Measurements from ENCODE around the gene MAST4.
A peak's percentile ranks its signal among the peaks of the same experiment; 100 is the strongest.

MAST4 gene

GRCh38 chr5:67093279-67093678, 497.1 kb downstream of the MAST4 start:
- TF ChIP-seq CTCF (IDR thresholded peaks at IDR 0.05; ENCODE audit: low read depth, low read length): no peak

GRCh38 chr5:67094476-67095300, 498.5 kb downstream of the MAST4 start:
- no peak overlapping the region for H3K4me3 ChIP-seq (ENCODE audit: low read depth, low read length)
- TF ChIP-seq CTCF (IDR thresholded peaks at IDR 0.05; ENCODE audit: low read depth, low read length): no peak

More at GRCh38 chr5:67093279-67093678, 497.1 kb downstream of the MAST4 start:
- no peak overlapping the region for H3K4me3 ChIP-seq (ENCODE audit: low read depth, low read length)

- TF ChIP-seq CTCF (IDR thresholded peaks at IDR 0.05; ENCODE audit: low read depth, low read length): no peak
- H3K4me3 ChIP-seq (ENCODE audit: low read depth, low read length): peak overlapping the region; percentile 6; the same call in 1 of the 2 replicates
These were observed 499.4 kb downstream of the MAST4 start for GRCh38 chr5:67095346-67096171.

- H3K4me3 ChIP-seq (ENCODE audit: low read depth, low read length): no peak overlapping the region
- no peak for TF ChIP-seq CTCF (IDR thresholded peaks at IDR 0.05; ENCODE audit: low read depth, low read length)
These were observed 502.5 kb downstream of the MAST4 start for GRCh38 chr5:67098656-67099055.

- no peak for TF ChIP-seq CTCF (IDR thresholded peaks at IDR 0.05; ENCODE audit: low read depth, low read length)
- H3K4me3 ChIP-seq (ENCODE audit: low read depth, low read length): no peak overlapping the region
These were observed 504.1 kb downstream of the MAST4 start for GRCh38 chr5:67100301-67100700.

GRCh38 chr5:67102708-67103107, 506.5 kb downstream of the MAST4 start:
- TF ChIP-seq CTCF (IDR thresholded peaks at IDR 0.05; ENCODE audit: low read depth, low read length): no peak
- H3K4me3 ChIP-seq (ENCODE audit: low read depth, low read length): no peak overlapping the region

- H3K4me3 ChIP-seq (ENCODE audit: low read depth, low read length): no peak overlapping the region
- TF ChIP-seq CTCF (IDR thresholded peaks at IDR 0.05; ENCODE audit: low read depth, low read length): no peak
These were observed 508.7 kb downstream of the MAST4 start for GRCh38 chr5:67104859-67105258.

Data from WI38 (cell line).